ENCODE data around the gene ILF2. TPM values are rescaled to one million over a fixed set of nuclear protein-coding genes. Genes with fewer than 3 reads are reported as not detected.
"Not testable (repeated sequence)": the region's sequence is repeated elsewhere in the genome, so short reads cannot be mapped to it uniquely, and the experiment has no call there.

ILF2 gene
- 252 TPM for polyA plus RNA-seq (2013, experiment 1 of 2; ENCODE audit: insufficient read length)
- polyA plus RNA-seq (2013, experiment 2 of 2; ENCODE audit: insufficient read length), result 130 TPM

GRCh38 chr1:153670859-153671627 lies at the start of gene ILF2:
Gene ILF2 (minus strand): TSS chr1:153670993. CDS start chr1:153670922, 71 bp downstream.
- DNase-seq, result peak; percentile 99

GRCh38 chr1:153717330-153717729 lies 46.5 kb upstream of the ILF2 start:
- DNase-seq, result no peak

DNA sequence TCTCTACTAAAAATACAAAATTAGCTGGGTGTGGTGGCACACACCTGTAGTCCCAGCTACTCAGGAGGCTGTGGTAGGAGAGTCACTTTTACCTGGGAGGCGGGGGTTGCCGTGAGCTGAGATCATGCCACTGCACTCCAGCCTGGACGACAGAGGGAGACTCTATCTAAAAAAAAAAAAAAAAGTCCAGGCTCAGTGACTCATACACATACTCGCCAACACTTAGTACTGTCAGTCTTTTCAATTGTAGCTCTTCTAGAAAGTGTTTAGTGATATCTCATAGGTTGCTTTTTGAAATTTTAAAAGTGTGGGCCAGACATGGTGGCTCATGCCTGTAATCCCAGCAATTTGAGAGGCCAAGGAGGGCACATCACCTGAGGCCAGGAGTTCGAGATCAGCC lies 45.4 kb upstream of the ILF2 start:
- not testable (repeated sequence) for DNase-seq

DNA sequence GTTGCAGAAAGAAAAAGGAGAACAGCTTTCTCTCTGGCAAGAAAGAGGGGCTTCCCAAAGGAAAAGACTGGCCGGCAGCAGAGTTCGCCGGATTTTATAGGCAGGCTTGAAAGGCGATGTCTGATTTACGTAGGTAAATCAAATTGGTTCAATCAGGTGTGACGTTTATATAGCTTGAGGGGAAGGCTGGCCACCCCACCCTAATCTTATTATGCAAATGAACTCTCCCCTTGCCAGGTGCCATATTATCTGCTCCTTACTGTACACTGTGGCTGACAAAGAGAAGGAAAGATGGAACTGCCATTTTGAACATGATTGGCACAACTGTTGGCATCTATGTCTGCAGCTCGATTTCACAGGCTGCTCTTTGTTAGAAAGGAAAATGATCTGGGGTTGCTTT lies 40.2 kb upstream of the ILF2 start:
- DNase-seq, result no peak

DNA sequence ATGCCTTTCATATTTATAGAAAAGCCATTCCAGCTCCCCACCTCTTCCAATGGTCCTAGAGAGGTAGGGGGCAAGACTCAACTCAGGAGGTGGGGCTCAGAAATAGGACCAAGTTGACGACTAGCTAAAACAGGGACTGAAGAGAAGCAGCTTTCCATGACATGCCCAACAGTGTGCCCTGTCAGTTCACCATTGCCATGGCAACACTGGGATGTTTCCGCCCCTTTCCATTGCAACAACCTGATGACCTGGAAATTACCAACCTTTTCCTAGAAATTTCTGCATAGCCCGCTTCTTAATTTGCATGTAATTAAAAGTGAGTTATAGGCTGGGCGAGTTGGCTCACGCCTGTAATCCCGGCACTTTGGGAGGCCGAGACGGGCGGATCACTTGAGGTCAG lies 34.7 kb upstream of the ILF2 start:
- no peak for DNase-seq

GRCh38 chr1:153699768-153700167 lies 29.0 kb upstream of the ILF2 start:
- no peak for DNase-seq

- DNase-seq, result peak; percentile 59
Observed at GRCh38 chr1:153698923-153699714, 28.3 kb upstream of the ILF2 start.

- DNase-seq, result peak; percentile 22
Observed at GRCh38 chr1:153698020-153698922, 27.5 kb upstream of the ILF2 start.

DNA sequence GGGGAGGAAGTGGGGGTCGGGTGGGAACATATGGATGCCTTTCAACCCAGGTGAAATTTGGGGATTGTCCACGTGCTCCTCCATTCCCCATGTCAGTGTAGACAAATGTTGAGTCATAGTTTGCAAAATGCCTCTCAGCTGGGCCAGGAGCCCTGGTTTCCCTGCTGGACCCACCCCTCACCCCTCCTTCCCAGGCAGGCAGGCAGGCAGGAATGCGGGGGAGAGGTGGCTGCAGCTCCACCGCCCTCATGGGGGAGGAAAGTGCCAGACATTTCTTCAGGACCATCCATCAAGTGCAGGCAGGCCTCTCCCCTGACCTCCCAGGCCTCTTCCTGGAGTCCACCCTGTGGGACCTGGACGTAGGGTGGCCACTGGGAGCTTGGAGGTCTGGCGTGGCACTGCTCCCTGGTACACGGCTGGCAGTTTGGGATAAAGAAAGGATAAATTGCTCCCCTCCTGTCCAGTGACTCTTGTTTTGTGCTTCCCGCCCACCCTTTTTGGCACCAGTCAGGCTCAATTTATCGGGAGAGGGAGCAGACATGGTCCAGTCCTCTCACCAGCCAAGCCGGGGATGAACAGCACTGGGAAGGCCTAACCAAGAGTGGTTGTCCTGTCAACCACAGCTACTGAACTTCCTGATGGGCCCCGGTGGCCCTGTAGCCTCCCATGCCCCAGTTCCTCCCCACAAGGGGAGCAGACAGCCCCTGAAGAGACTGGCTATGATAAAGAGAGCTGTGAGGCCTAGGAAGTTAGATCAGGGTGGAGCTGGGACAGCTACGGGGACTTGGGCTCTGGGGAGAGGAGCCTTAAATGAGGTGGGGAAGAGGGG lies 26.6 kb upstream of the ILF2 start:
- DNase-seq, result no peak

DNA sequence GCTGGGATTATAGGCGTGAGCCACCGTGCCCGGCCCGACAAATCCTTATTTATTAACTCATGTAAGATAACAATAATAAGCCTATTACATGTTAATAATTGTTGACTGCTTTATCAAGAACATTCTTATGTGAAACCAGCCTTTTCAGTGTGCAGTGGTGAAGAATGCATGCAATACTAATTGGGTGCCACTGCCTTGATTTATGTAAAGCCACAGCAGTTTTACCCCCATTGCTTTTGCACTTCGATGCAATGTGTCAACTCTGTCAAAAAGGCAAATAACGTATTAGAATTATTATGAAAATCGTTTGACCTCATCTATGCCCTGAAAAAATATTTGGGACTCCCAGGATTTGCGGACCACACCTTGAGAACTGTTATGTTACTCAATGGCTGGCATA lies 25.9 kb upstream of the ILF2 start:
- no peak for DNase-seq

- no peak for DNase-seq
Observed at GRCh38 chr1:153693466-153693865, 22.7 kb upstream of the ILF2 start.

GRCh38 chr1:153688736-153689328 lies 18.0 kb upstream of the ILF2 start:
- no peak for DNase-seq

GRCh38 chr1:153688276-153688675 lies 17.5 kb upstream of the ILF2 start:
- no peak for DNase-seq

DNA sequence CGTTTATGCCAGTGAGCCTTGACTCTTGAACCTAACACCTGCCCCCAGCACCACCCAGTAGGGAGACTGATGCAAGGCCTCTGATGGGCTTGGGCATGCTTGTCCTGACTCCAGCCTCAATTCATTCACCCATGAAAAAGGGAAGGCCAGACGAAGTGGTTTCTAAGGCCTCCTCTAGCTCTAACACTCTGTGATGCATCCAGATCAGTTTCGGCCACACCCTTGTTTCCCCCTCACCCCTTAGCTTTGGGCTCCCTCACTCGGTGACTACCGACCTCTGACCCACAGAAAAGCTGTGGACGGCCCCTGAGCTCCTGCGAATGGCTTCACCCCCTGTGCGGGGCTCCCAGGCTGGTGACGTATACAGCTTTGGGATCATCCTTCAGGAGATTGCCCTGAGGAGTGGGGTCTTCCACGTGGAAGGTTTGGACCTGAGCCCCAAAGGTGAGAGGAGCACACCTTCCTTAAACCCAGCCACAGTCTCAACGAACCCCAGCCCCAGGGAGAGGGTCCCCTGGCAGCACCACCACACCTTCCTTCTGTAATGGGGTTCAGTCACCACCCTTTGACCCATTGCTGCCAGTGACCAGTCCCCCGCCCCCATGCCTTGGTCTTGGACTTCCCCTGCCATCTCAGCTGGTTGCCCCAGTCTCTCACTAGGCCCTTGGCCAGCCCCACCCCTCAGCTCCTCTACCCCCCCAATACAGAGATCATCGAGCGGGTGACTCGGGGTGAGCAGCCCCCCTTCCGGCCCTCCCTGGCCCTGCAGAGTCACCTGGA lies 16.7 kb upstream of the ILF2 start:
- no peak for DNase-seq

GRCh38 chr1:153685544-153686340 lies 14.9 kb upstream of the ILF2 start:
- no peak for DNase-seq

GRCh38 chr1:153684892-153685291 lies 14.1 kb upstream of the ILF2 start:
- no peak for DNase-seq

DNA sequence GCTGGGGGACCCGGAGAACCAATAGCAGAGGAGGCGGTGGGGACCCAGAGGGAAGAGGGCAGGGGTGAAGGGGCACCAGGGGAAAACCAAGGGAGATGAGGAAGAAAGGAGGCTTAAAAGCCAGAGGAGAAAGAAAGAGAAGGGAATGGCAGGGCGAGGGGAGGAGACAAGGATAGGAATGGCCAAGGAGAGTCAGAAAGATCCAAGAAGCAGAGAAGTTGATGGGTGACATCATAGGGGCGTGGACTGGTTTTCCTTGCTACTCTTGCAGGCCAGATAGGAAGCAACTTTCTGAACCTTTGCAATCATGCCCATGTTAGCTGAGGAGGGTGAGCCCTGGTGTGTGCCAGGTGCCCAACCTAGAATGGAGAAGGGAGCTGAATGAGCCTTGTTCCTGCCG lies 13.1 kb upstream of the ILF2 start:
- DNase-seq, result no peak

- DNase-seq, result no peak
Observed at GRCh38 chr1:153682730-153683129, 11.9 kb upstream of the ILF2 start.

- DNase-seq, result no peak
Observed at GRCh38 chr1:153680120-153680403, 9.3 kb upstream of the ILF2 start.

Data from fibroblast of skin of back (primary cell).